SK-N-SH treated with all-trans-retinoic acid at 6 μM for 48 hours (cell line): Measurements from ENCODE around the gene SLC22A6.

Source experiments
- ARNTL ChIP-seq: fragments of 450-650 bp; formaldehyde crosslinking; IDR thresholded peaks from 2 replicates; pipeline ENCODE4 v1.5.0; 2020; ENCODE audit warnings: low read depth, mild to moderate bottlenecking, moderate library complexity, borderline replicate concordance
- CSDC2 ChIP-seq: fragments of 250-450 bp; sonication (Bioruptor Pico); IDR thresholded peaks from 2 replicates; pipeline ENCODE4 v1.5.0; 2020; ENCODE audit warnings: mild to moderate bottlenecking, moderate library complexity
- ESRRG ChIP-seq: fragments of 250-450 bp; sonication (Bioruptor Pico); IDR thresholded peaks from 2 replicates; pipeline ENCODE4 v1.6.1; 2021; ENCODE audit warnings: mild to moderate bottlenecking
- OSR1 ChIP-seq: fragments of 250-450 bp; sonication (Bioruptor Pico); IDR thresholded peaks from 2 replicates; pipeline ENCODE4 v1.8.0; 2022; ENCODE audit warnings: moderate library complexity, mild to moderate bottlenecking, inconsistent platforms
- RARB ChIP-seq: fragments of 250-450 bp; sonication (Bioruptor Pico); IDR thresholded peaks from 2 replicates; pipeline ENCODE4 v1.8.0; 2021; ENCODE audit warnings: mild to moderate bottlenecking, moderate library complexity
- TCF4 ChIP-seq: fragments of 250-450 bp; sonication (Bioruptor Pico); IDR thresholded peaks from 2 replicates; pipeline ENCODE4 v1.8.0; 2021; ENCODE audit warnings: mild to moderate bottlenecking, moderate library complexity, borderline replicate concordance
- TOX ChIP-seq: fragments of 250-450 bp; sonication (Bioruptor Pico); IDR thresholded peaks from 2 replicates; pipeline ENCODE4 v1.8.0; 2021; ENCODE audit warnings: mild to moderate bottlenecking, moderate library complexity, borderline replicate concordance
- ZNF565 ChIP-seq: fragments of 450-650 bp; formaldehyde crosslinking; conservative IDR thresholded peaks from 2 replicates; pipeline ENCODE4 v1.5.0; 2020; ENCODE audit warnings: low read depth, mild to moderate bottlenecking, moderate library complexity
- ZNF8 ChIP-seq: fragments of 450-650 bp; formaldehyde crosslinking; IDR thresholded peaks from 2 replicates; pipeline ENCODE4 v1.5.0; 2020; ENCODE audit warnings: mild to moderate bottlenecking, moderate library complexity
- TF ChIP-seq, protein P1 (sequence below): fragments of 250-450 bp; sonication (Bioruptor Pico); IDR thresholded peaks from 2 replicates; pipeline ENCODE4 v1.8.0; 2021; ENCODE audit warnings: low read depth, mild to moderate bottlenecking, moderate library complexity, borderline replicate concordance
- TF ChIP-seq, protein P2 (sequence below): fragments of 250-450 bp; sonication (Bioruptor Pico); IDR thresholded peaks from 2 replicates; pipeline ENCODE4 v1.5.1; 2021; ENCODE audit warnings: mild to moderate bottlenecking, moderate library complexity
- TF ChIP-seq, protein P3 (sequence below): fragments of 250-450 bp; sonication (Bioruptor Pico); IDR thresholded peaks from 2 replicates; pipeline ENCODE4 v1.5.1; 2020; ENCODE audit warnings: low read depth, mild to moderate bottlenecking, moderate library complexity

DNA sequence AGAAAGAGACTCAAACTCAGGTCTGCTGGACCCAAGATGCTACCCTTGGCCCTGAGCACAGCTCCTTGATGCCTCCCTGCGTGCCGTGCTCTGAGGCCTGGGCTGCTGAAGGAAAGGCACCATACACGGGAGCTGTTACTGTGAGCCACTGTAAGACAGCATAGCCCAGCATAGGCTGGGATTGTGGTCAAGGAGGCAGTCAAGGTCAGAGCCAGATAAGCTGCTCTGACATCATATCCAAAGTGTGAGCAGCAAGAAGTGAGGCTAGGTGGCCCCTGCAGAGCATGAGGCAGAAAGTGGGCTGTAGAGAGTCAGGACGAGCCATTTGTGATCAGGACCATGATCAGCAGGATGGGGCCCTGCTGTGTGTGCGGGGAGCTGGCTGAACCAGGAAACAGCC is 23.2 kb upstream of the SLC22A6 start:
- TF ChIP-seq ESRRG (CRISPR knock-in tag) (no peak), OSR1 (CRISPR knock-in tag) (no peak), RARB (no peak), TOX (CRISPR knock-in tag) (no peak), ZNF8 (CRISPR knock-in tag) (no peak), ZNF565 (CRISPR knock-in tag) (no peak), CSDC2 (CRISPR knock-in tag) (no peak), TCF4 (CRISPR knock-in tag) (no peak), ARNTL (no peak)
- TF ChIP-seq, protein P1, sequence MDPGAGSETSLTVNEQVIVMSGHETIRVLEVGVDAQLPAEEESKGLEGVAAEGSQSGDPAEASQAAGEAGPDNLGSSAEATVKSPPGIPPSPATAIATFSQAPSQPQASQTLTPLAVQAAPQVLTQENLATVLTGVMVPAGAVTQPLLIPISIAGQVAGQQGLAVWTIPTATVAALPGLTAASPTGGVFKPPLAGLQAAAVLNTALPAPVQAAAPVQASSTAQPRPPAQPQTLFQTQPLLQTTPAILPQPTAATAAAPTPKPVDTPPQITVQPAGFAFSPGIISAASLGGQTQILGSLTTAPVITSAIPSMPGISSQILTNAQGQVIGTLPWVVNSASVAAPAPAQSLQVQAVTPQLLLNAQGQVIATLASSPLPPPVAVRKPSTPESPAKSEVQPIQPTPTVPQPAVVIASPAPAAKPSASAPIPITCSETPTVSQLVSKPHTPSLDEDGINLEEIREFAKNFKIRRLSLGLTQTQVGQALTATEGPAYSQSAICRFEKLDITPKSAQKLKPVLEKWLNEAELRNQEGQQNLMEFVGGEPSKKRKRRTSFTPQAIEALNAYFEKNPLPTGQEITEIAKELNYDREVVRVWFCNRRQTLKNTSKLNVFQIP (CRISPR knock-in tag): no peak
- TF ChIP-seq, protein P2, sequence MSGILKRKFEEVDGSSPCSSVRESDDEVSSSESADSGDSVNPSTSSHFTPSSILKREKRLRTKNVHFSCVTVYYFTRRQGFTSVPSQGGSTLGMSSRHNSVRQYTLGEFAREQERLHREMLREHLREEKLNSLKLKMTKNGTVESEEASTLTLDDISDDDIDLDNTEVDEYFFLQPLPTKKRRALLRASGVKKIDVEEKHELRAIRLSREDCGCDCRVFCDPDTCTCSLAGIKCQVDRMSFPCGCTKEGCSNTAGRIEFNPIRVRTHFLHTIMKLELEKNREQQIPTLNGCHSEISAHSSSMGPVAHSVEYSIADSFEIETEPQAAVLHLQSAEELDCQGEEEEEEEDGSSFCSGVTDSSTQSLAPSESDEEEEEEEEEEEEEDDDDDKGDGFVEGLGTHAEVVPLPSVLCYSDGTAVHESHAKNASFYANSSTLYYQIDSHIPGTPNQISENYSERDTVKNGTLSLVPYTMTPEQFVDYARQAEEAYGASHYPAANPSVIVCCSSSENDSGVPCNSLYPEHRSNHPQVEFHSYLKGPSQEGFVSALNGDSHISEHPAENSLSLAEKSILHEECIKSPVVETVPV (CRISPR knock-in tag): no peak
- TF ChIP-seq, protein P3, sequence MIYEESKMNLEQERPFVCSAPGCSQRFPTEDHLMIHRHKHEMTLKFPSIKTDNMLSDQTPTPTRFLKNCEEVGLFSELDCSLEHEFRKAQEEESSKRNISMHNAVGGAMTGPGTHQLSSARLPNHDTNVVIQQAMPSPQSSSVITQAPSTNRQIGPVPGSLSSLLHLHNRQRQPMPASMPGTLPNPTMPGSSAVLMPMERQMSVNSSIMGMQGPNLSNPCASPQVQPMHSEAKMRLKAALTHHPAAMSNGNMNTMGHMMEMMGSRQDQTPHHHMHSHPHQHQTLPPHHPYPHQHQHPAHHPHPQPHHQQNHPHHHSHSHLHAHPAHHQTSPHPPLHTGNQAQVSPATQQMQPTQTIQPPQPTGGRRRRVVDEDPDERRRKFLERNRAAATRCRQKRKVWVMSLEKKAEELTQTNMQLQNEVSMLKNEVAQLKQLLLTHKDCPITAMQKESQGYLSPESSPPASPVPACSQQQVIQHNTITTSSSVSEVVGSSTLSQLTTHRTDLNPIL (CRISPR knock-in tag): no peak
